ENCODE measurements around the gene FLNA. TPM values are rescaled to one million over a fixed set of nuclear protein-coding genes. Genes with fewer than 3 reads are reported as not detected.
A peak's percentile ranks its signal among the peaks of the same experiment; 100 is the strongest.

Gene FLNA
- total and polyA plus RNA-seq, 2 donors (not counting 3 experiments of a cell fraction or from before 2014, with no cell fraction given) = 658 to 1,474 TPM

DNA sequence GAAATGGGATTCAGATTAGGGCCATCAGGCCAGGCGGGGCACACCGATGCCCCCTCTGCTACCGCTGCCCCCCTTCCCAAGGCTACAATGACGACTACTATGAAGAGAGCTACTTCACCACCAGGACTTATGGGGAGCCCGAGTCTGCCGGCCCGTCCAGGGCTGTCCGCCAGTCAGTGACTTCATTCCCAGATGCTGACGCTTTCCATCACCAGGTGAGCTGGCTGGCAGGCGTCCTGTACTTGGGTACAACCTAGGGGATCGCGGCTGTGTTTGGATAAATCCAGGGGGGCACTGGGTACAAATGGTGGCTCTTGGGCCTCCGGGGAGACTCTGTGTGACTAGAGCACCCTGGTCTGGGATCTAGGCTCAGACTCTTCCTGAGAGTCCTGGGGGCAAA lies 5.7 kb upstream of the FLNA start:
- H3K9me1 ChIP-seq (replicated peaks; ENCODE audit: control insufficient read depth, extremely low read depth, insufficient read depth, low read length) = no peaks in the 10 kb centered on the region
- H3K27me3 ChIP-seq (ENCODE audit: control insufficient read depth in 2 of 2, insufficient read depth in 2 of 2, low read length in 2 of 2) = no peaks in the 10 kb centered on the region
- H3K4me2 ChIP-seq (ENCODE audit: insufficient read depth, low read length) = peak overlapping the region; percentile 51
- dilution Hi-C loops (cut with MboI; ENCODE audit: extremely low pct_ligation_motif_present, low sequenced_read_pairs) = no loop called here
- CTCF ChIA-PET = no interaction called here
- POLR2A ChIA-PET = interaction anchor here (1.2 kb wide), 1 partner anchor 18 kb away, joined by 4 read pairs; no protein-coding TSS in a partner anchor
- H3K9ac ChIP-seq (replicated peaks; ENCODE audit: extremely low read depth, insufficient read depth, low read length) = peak overlapping the region; percentile 94
- no peaks in the 10 kb centered on the region for H3K36me3 ChIP-seq (ENCODE audit: control insufficient read depth in 2 of 2, extremely low read depth in 1 of 2, insufficient read depth in 2 of 2, low read length in 2 of 2)
- H3K79me2 ChIP-seq (ENCODE audit: control insufficient read depth, insufficient read depth, low read length) = peaks cover 17% of the 10 kb centered on the region
- H3K9me3 ChIP-seq (replicated peaks; ENCODE audit: control insufficient read depth, insufficient read depth, low read length) = no peaks in the 10 kb centered on the region
- no peaks in the 10 kb centered on the region for H4K20me1 ChIP-seq (replicated peaks; ENCODE audit: control insufficient read depth, extremely low read depth, insufficient read depth, low read length)
- TF ChIP-seq FOS (IDR thresholded peaks at IDR 0.05; ENCODE audit: borderline replicate concordance, insufficient read depth, low read length) (no peak), EZH2 (IDR thresholded peaks at IDR 0.05; ENCODE audit: borderline replicate concordance, low read depth, low read length, severe bottlenecking) (no peak), GATA2 (IDR thresholded peaks at IDR 0.05; ENCODE audit: insufficient read depth, insufficient read length, low read depth, low read length) (no peak)
- intact Hi-C loops (cut with micrococcal nuclease) = no loop called here
- H3K4me3 ChIP-seq (replicated peaks in 1 of 3; ENCODE audit: insufficient read depth in 1 of 3, low read depth in 1 of 3, low read length in 3 of 3) = peak overlapping the region; percentile 70 to 95 (median 78)
- DNase-seq (ENCODE audit: low read depth, low spot score) (no peak), FAIRE-seq (peak; percentile 72)
- peaks cover 6% of the 10 kb centered on the region for H3K4me1 ChIP-seq (ENCODE audit: control insufficient read depth, extremely low read depth, insufficient read depth, low read length)
- H3K27ac ChIP-seq (ENCODE audit: insufficient read depth, low read depth, low read length) = peak overlapping the region; percentile 87
- no TSS peak for BruUV-seq (replicated peaks)
- H2AFZ ChIP-seq (ENCODE audit: low read depth, low read length) = no peak overlapping the region

- CTCF ChIA-PET = interaction anchor here (0.6 kb wide), 1 partner anchor 20 kb away, joined by 3 read pairs; no protein-coding TSS in a partner anchor
- dilution Hi-C loops (cut with MboI; ENCODE audit: extremely low pct_ligation_motif_present, low sequenced_read_pairs) = no loop called here
- BruUV-seq (replicated peaks) = TSS peak; percentile 74
Observed at GRCh38 chrX:154379569-154379951, 5.1 kb upstream of the FLNA start.

More at GRCh38 chrX:154379569-154379951, 5.1 kb upstream of the FLNA start:
- no peaks in the 10 kb centered on the region for H3K9me3 ChIP-seq (replicated peaks; ENCODE audit: control insufficient read depth, insufficient read depth, low read length)
- no peaks in the 10 kb centered on the region for H4K20me1 ChIP-seq (replicated peaks; ENCODE audit: control insufficient read depth, extremely low read depth, insufficient read depth, low read length)
- intact Hi-C loops (cut with micrococcal nuclease) = no loop called here
- H3K4me3 ChIP-seq (replicated peaks in 1 of 3; ENCODE audit: insufficient read depth in 1 of 3, low read depth in 1 of 3, low read length in 3 of 3) = peak overlapping the region; percentile 70 to 95 (median 78)
- H3K4me1 ChIP-seq (ENCODE audit: control insufficient read depth, extremely low read depth, insufficient read depth, low read length) = peaks cover 9% of the 10 kb centered on the region
- DNase-seq (ENCODE audit: low read depth, low spot score) = no peak
- peak overlapping the region; percentile 87 for H3K27ac ChIP-seq (ENCODE audit: insufficient read depth, low read depth, low read length)
- H2AFZ ChIP-seq (ENCODE audit: low read depth, low read length) = no peak overlapping the region
- POLR2A ChIA-PET = interaction anchor here (1.0 to 1.2 kb wide), 3 partner anchors 8 to 18 kb away, joined by 4 read pairs; no protein-coding TSS in a partner anchor
- H3K27me3 ChIP-seq (ENCODE audit: control insufficient read depth in 2 of 2, insufficient read depth in 2 of 2, low read length in 2 of 2) = no peaks in the 10 kb centered on the region
- peak overlapping the region; percentile 51 for H3K4me2 ChIP-seq (ENCODE audit: insufficient read depth, low read length)
- H3K79me2 ChIP-seq (ENCODE audit: control insufficient read depth, insufficient read depth, low read length) = peaks cover 17% of the 10 kb centered on the region
- H3K36me3 ChIP-seq (ENCODE audit: control insufficient read depth in 2 of 2, extremely low read depth in 1 of 2, insufficient read depth in 2 of 2, low read length in 2 of 2) = no peaks in the 10 kb centered on the region
- H3K9me1 ChIP-seq (replicated peaks; ENCODE audit: control insufficient read depth, extremely low read depth, insufficient read depth, low read length) = no peaks in the 10 kb centered on the region
- no peak for FAIRE-seq
- H3K9ac ChIP-seq (replicated peaks; ENCODE audit: extremely low read depth, insufficient read depth, low read length) = peak overlapping the region; percentile 94
- TF ChIP-seq GATA2 (IDR thresholded peaks at IDR 0.05; ENCODE audit: insufficient read depth, insufficient read length, low read depth, low read length) = no peak
- TF ChIP-seq POLR2AphosphoS5 (IDR thresholded peaks at IDR 0.05; ENCODE audit: insufficient read depth, low read depth, low read length) = no peak
- TF ChIP-seq, protein P1, sequence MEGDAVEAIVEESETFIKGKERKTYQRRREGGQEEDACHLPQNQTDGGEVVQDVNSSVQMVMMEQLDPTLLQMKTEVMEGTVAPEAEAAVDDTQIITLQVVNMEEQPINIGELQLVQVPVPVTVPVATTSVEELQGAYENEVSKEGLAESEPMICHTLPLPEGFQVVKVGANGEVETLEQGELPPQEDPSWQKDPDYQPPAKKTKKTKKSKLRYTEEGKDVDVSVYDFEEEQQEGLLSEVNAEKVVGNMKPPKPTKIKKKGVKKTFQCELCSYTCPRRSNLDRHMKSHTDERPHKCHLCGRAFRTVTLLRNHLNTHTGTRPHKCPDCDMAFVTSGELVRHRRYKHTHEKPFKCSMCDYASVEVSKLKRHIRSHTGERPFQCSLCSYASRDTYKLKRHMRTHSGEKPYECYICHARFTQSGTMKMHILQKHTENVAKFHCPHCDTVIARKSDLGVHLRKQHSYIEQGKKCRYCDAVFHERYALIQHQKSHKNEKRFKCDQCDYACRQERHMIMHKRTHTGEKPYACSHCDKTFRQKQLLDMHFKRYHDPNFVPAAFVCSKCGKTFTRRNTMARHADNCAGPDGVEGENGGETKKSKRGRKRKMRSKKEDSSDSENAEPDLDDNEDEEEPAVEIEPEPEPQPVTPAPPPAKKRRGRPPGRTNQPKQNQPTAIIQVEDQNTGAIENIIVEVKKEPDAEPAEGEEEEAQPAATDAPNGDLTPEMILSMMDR (IDR thresholded peaks at IDR 0.05; ENCODE audit: extremely low read depth in 1 of 2, insufficient read depth in 1 of 2, low read depth in 1 of 2, low read length in 2 of 2) = no peak
